ENCODE results near the gene STOML1. TPM values are rescaled to one million over a fixed set of nuclear protein-coding genes. Genes with fewer than 3 reads are reported as not detected.

STOML1 gene, protein sequence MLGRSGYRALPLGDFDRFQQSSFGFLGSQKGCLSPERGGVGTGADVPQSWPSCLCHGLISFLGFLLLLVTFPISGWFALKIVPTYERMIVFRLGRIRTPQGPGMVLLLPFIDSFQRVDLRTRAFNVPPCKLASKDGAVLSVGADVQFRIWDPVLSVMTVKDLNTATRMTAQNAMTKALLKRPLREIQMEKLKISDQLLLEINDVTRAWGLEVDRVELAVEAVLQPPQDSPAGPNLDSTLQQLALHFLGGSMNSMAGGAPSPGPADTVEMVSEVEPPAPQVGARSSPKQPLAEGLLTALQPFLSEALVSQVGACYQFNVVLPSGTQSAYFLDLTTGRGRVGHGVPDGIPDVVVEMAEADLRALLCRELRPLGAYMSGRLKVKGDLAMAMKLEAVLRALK
- polyA plus RNA-seq (2014; cell fraction: cytosol; rRNA removed), result 10.7 and 13.9 TPM in 2 replicates
- 6.9 and 16.8 TPM in 2 replicates for polyA plus RNA-seq (2014; cell fraction: nucleus; rRNA removed)

- DNase-seq (ENCODE audit: low spot score), result peak; percentile 93
Measured at GRCh38 chr15:73991726-73992593, at the start of gene STOML1. Gene STOML1, minus strand, starts transcription at chr15:73992295. Its CDS starts 72 bp downstream, at chr15:73992223.

DNA sequence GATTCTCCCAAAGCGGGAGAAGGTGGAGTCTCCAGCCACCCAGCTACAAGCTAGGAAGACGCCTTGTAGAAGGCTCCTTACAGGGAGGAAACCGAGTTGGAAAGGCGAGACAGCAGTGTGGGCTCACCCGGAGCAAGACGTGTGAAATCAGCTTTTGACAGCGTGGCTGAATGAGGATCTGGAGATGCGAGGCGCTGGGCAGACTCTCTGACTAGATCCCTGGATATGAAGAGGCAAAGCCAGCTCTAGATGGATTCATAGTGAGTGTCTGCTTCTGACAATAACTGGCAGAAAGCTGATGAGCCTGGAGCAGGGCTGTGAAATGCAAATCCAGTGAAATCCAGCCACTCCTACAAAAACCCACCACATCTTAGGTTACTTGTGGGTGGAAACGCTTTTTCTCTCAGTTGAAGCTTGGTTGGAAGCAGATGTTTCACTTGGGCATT lies 49.2 kb upstream of the STOML1 start:
- no peak for DNase-seq (ENCODE audit: low spot score)

DNA sequence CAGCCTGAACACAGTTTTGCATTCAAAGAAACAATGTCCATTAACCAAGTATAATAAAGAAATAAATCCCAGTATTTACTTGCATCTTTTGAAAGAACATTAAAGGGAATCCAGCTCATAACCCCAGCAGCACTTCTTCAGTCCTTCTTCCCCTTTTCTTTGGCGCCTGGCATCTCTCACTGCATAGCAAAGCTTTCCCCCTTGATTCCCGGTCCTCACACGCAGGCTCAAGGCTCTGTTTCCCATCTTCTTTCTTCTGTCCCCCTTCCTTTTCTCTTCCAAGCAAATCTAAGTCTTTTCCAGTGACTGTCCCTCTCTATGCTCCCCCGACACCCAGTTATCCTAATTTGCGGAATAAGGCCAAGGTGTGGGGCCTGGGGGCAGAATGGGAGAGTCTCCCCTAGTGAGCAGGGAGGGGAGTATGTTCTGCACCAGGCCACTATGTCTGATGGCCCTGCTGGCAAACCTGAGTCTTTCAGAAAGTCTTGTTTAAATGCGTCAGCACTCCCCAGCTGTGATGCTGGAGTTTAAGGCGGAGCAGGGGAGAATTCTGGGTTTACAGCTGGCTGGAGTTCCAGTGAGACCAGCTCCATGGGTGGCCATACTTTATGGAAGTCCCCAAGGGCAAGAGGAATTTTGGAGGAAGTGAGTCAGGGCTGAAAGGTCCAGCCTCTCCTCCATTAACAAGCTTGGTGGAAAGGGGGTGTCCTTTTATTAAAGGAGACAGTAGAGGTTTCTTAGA lies 48.2 kb upstream of the STOML1 start:
- DNase-seq (ENCODE audit: low spot score), result no peak

GRCh38 chr15:74039656-74040010 lies 47.5 kb upstream of the STOML1 start:
- no peak for DNase-seq (ENCODE audit: low spot score)

DNA sequence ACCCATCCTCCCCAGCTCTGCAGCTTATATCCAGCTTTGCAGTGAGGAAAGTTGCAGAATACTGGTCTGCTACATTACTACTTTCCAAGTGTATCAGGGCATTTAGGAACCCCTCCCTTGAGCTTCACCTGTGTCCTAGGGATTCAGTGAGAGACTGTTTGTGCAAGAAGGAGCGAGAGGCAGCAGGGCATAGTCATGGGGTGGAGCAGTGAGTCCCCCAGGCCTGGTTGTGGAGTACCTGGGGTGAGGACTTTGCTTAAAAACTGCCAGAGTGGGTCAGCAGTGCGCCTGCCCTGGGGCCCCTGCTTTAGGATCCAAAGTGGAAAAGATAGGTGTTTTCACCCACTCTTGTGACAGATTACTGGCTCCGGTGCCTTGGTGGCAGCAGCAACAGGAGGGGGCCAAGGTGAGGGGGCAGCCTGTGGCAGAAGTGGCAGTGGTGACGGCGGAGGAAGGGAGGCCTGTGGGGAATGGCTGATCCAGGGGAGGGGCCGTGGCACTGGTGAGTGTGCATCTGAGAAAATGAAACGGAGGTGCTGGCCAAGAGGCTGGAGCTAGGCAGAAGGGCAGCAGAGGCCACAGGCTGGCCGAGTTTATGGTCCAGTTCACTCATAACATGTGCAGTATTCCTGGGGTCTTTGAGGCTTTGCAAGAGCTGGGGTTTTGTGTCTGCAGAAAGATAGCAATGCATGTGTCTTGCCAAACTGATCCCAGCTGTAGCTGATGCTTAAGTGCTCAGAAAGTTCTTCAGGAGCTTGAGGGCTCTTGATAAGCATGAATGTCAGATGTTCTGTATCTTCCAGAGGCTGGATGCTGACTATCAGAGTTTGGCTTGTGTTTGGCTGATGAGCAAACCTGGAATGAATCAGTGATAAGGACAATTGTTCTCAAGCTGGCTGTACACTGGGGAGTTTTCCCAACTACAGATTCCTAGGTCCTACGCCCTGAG lies 46.9 kb upstream of the STOML1 start:
- DNase-seq (ENCODE audit: low spot score), result no peak

DNA sequence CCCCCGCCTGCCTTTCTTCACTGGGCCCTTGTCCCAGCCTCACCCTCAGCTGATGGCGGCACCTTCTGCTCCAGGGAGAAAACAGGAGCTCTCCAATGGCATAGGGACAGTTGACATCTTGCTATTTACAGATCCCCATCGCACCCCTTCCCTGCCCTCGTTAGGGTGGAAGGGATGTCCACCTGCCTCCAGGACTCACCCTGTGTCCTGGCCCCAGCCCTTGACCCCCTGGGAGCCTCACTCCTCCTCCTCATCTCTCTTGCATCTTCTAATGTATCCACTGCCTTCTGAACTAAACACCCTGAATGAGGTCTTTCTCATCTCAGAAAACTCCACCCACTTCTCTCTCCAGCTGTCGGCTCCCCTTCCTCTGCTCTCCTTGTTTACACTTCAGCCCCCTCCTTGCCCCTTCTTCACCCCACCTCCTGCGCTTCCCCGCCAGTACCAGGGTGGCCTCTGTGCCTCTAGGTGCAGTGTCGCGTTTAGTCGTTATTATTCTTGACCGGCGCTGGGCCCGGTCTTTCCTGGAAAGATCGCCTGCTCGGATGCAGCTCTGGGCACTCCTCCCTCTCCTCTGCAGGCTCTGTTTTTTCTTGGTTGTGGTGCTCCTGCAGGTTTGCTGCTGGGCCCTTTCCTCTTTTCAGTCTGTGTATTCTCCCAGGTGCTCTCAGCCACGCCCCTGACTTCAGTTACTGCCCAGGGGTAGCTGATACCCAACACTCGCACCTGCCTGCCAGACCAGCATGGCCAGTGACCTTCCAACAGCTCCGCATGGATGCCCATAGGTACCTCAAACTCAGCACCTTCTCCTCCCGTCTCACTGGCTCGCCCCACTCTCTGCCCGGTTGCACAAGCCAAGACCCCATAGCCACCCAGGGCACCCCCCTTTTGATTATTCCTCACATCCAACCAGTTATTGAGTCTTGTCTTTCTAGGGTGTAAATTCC lies 45.3 kb upstream of the STOML1 start:
- DNase-seq (ENCODE audit: low spot score), result no peak

- peak; percentile 68 for DNase-seq (ENCODE audit: low spot score)
Measured at GRCh38 chr15:74036271-74037170, 44.4 kb upstream of the STOML1 start.

GRCh38 chr15:74035121-74036017 lies 43.3 kb upstream of the STOML1 start:
- DNase-seq (ENCODE audit: low spot score), result no peak

DNA sequence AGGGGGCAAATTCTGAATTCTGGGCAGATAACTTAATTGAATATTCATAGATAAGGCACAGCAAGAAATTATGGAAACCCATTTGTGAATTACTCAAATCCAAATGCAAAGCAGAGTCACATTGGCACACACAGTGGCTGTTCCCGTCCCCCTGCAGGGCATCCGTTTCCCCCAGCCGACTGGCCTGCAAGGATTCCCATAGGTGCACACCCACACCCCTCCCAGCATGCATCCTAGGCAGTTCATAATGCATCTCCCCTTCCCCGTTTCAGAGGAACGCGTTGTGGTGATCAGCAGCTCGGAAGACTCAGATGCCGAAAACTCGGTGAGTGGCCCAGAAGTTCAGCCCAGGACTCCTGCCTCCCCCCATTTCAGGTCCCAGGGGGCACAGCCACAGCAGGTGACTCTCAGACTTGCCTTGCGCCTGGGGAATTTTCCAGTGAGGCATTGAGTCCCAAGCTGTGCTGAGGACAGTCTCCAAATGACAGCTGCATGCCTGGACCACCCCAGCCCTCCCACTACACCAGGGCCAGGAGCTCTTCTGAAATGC lies 42.2 kb upstream of the STOML1 start:
- no peak for DNase-seq (ENCODE audit: low spot score)

DNA sequence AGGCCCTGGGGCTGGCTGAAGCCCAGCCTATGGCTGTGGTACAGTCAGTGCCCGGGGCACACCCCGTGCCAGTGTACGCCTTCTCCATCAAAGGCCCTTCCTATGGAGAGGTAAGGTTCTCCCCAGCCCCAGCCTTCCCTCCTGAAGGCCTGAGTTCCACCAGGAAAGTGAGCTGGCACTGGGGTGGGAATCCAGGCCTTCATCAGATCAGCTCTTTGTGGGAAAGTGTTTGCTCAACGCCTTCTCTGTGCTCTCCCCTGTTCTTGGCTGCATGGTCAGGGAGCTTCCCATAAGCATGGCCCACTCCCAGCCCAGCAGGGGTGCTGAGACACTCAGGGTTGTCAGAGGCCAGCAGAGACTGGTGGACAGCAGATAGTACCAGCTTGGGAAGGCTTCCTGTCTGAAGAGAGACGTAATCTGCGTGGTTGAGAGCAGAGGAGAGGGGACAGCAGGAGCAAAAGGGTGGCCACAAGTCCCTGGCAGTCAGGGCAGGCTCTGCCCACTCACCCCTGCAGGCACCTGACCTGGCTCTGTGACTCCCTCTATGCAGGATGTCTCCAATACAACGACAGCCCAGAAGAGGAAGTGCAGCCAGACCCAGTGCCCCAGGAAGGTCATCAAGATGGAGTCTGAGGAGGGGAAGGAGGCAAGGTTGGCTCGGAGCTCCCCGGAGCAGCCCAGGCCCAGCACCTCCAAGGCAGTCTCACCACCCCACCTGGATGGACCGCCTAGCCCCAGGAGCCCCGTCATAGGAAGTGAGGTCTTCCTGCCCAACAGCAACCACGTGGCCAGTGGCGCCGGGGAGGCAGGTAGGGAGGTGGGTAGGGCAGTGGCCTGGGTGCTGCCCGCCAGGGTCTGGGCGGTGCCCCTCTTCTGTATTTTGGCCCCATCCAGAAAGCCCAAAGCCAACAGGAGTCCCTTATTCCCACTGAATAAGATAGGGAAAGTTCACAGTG lies 40.8 kb upstream of the STOML1 start:
- no peak for DNase-seq (ENCODE audit: low spot score)

GRCh38 chr15:74032046-74032445 lies 40.0 kb upstream of the STOML1 start:
- no peak for DNase-seq (ENCODE audit: low spot score)

- no peak for DNase-seq (ENCODE audit: low spot score)
Measured at GRCh38 chr15:74028646-74029045, 36.6 kb upstream of the STOML1 start.

- no peak for DNase-seq (ENCODE audit: low spot score)
Measured at GRCh38 chr15:74027688-74028087, 35.6 kb upstream of the STOML1 start.

- no peak for DNase-seq (ENCODE audit: low spot score)
Measured at GRCh38 chr15:74025436-74025835, 33.3 kb upstream of the STOML1 start.

GRCh38 chr15:74024687-74025086 lies 32.6 kb upstream of the STOML1 start:
- no peak for DNase-seq (ENCODE audit: low spot score)

All from SK-N-DZ (cell line).